ENCODE data around the gene SCAP. TPM values are rescaled to one million over a fixed set of nuclear protein-coding genes. Genes with fewer than 3 reads are reported as not detected.

SCAP gene
- total RNA-seq, 2 experiments from 2014 or later, result 53.6 to 56.5 TPM

GRCh38 chr3:47394140-47394870 lies 81.4 kb downstream of the SCAP start:
- H3K27ac Mint-ChIP-seq, result peak overlapping the region; percentile 44
- no peak for DNase-seq
- no peak overlapping the region for H3K4me3 Mint-ChIP-seq
- H3K9me3 Mint-ChIP-seq, result no peaks in the 10 kb centered on the region
- peaks cover 10% of the 10 kb centered on the region for H3K36me3 Mint-ChIP-seq (ENCODE audit: low read depth)
- no peaks in the 10 kb centered on the region for H3K27me3 Mint-ChIP-seq
- CTCF ChIA-PET, result interaction anchor here (0.6 to 2.0 kb wide), 6 partner anchors 13 to 126 kb away, joined by 3 to 8 read pairs (median 3); no protein-coding TSS in a partner anchor
- POLR2A ChIA-PET, result interaction anchor here (0.9 to 1.3 kb wide), 2 partner anchors 14 to 15 kb away, joined by 3 to 4 read pairs; partner anchors contain the start of gene PTPN23
- H3K4me1 Mint-ChIP-seq, result peaks cover 15% of the 10 kb centered on the region

GRCh38 chr3:47392933-47393332 lies 82.8 kb downstream of the SCAP start:
- ChIA-PET POLR2A (interaction anchor here (0.8 kb wide), 1 partner anchor 313 kb away, joined by 3 read pairs; no protein-coding TSS in a partner anchor), CTCF (interaction anchor here (1.2 to 2.0 kb wide), 2 partner anchors 14 to 28 kb away, joined by 3 to 8 read pairs; no protein-coding TSS in a partner anchor)
- H3K36me3 Mint-ChIP-seq (ENCODE audit: low read depth), result peaks cover 13% of the 10 kb centered on the region
- H3K27ac Mint-ChIP-seq, result no peak overlapping the region
- no peak overlapping the region for H3K4me3 Mint-ChIP-seq
- no peak for DNase-seq
- no peaks in the 10 kb centered on the region for H3K9me3 Mint-ChIP-seq
- peaks cover 14% of the 10 kb centered on the region for H3K4me1 Mint-ChIP-seq
- no peaks in the 10 kb centered on the region for H3K27me3 Mint-ChIP-seq

- Mint-ChIP-seq H3K27me3 (no peaks in the 10 kb centered on the region), H3K27ac (no peak overlapping the region), H3K4me1 (peaks cover 30% of the 10 kb centered on the region), H3K9me3 (no peaks in the 10 kb centered on the region), H3K4me3 (no peak overlapping the region), H3K36me3 (ENCODE audit: low read depth) (peaks cover 18% of the 10 kb centered on the region)
- ChIA-PET POLR2A (no interaction called here), CTCF (no interaction called here)
- DNase-seq, result no peak
Measured at GRCh38 chr3:47385796-47386195, 89.9 kb downstream of the SCAP start.

- ChIA-PET POLR2A (no interaction called here), CTCF (no interaction called here)
- peaks cover 35% of the 10 kb centered on the region for H3K4me1 Mint-ChIP-seq
- H3K27ac Mint-ChIP-seq, result no peak overlapping the region
- H3K36me3 Mint-ChIP-seq (ENCODE audit: low read depth), result peaks cover 22% of the 10 kb centered on the region
- no peaks in the 10 kb centered on the region for H3K27me3 Mint-ChIP-seq
- no peak for DNase-seq
- H3K4me3 Mint-ChIP-seq, result no peak overlapping the region
- H3K9me3 Mint-ChIP-seq, result no peaks in the 10 kb centered on the region
Measured at GRCh38 chr3:47385007-47385406, 90.7 kb downstream of the SCAP start.

- DNase-seq, result no peak
- peaks cover 22% of the 10 kb centered on the region for H3K36me3 Mint-ChIP-seq (ENCODE audit: low read depth)
- no peak overlapping the region for H3K4me3 Mint-ChIP-seq
- POLR2A ChIA-PET, result no interaction called here
- no peaks in the 10 kb centered on the region for H3K9me3 Mint-ChIP-seq
- H3K4me1 Mint-ChIP-seq, result peaks cover 41% of the 10 kb centered on the region
- CTCF ChIA-PET, result interaction anchor here (1.2 kb wide), 1 partner anchor 37 kb away, joined by 7 read pairs; no protein-coding TSS in a partner anchor
- no peaks in the 10 kb centered on the region for H3K27me3 Mint-ChIP-seq
- no peak overlapping the region for H3K27ac Mint-ChIP-seq
Measured at GRCh38 chr3:47384425-47384824, 91.3 kb downstream of the SCAP start.

GRCh38 chr3:47381317-47382157 lies 94.2 kb downstream of the SCAP start:
- Mint-ChIP-seq H3K27me3 (no peaks in the 10 kb centered on the region), H3K36me3 (ENCODE audit: low read depth) (peaks cover 21% of the 10 kb centered on the region), H3K4me1 (peaks cover 54% of the 10 kb centered on the region), H3K27ac (peak overlapping the region; percentile 98), H3K4me3 (peak overlapping the region; percentile 99), H3K9me3 (no peaks in the 10 kb centered on the region)
- CTCF ChIA-PET, result interaction anchor here (0.8 to 1.2 kb wide), 3 partner anchors 11 to 752 kb away, joined by 3 to 4 read pairs (median 3); no protein-coding TSS in a partner anchor
- peak; percentile 84 for DNase-seq
- POLR2A ChIA-PET, result interaction anchor here (0.8 to 1.9 kb wide), 14 partner anchors 11 to 1712 kb away, joined by 3 to 16 read pairs (median 5); partner anchors contain the start of genes KIF9, KLHL18, QRICH1 and SETD2

GRCh38 chr3:47380601-47381316 lies 95.0 kb downstream of the SCAP start, which contains the start of gene PTPN23:
TSS of gene PTPN23 (plus strand) at chr3:47381021. CDS start at chr3:47381097, 76 bp downstream.
- Mint-ChIP-seq H3K9me3 (no peaks in the 10 kb centered on the region), H3K4me3 (peak within 1 kb of the TSS; percentile 99), H3K36me3 (ENCODE audit: low read depth) (peaks cover 17% of the 10 kb centered on the region), H3K27ac (peak within 1 kb of the TSS; percentile 98), H3K27me3 (no peaks in the 10 kb centered on the region), H3K4me1 (peaks cover 52% of the 10 kb centered on the region)
- CTCF ChIA-PET, result interaction anchor here (0.7 to 1.3 kb wide), 9 partner anchors 11 to 751 kb away, joined by 3 to 6 read pairs (median 3); partner anchors contain the start of genes NBEAL2 and SETD2
- POLR2A ChIA-PET, result interaction anchor here (0.7 to 1.9 kb wide), 23 partner anchors 8 to 1713 kb away, joined by 3 to 16 read pairs (median 5); partner anchors contain the start of genes CCDC12, KIF9, KLHL18 and QRICH1
- peak; percentile 99 for DNase-seq

GRCh38 chr3:47380026-47380600 lies 95.6 kb downstream of the SCAP start:
- H3K9me3 Mint-ChIP-seq, result no peaks in the 10 kb centered on the region
- peaks cover 50% of the 10 kb centered on the region for H3K4me1 Mint-ChIP-seq
- H3K4me3 Mint-ChIP-seq, result peak overlapping the region; percentile 99
- CTCF ChIA-PET, result interaction anchor here (0.7 to 1.3 kb wide), 9 partner anchors 10 to 750 kb away, joined by 3 to 6 read pairs (median 3); partner anchors contain the start of genes NBEAL2 and SETD2
- DNase-seq, result no peak
- POLR2A ChIA-PET, result interaction anchor here (0.7 to 1.9 kb wide), 24 partner anchors 9 to 1714 kb away, joined by 3 to 16 read pairs (median 5); partner anchors contain the start of genes CCDC12, KIF9, KLHL18 and QRICH1
- H3K27me3 Mint-ChIP-seq, result no peaks in the 10 kb centered on the region
- peaks cover 14% of the 10 kb centered on the region for H3K36me3 Mint-ChIP-seq (ENCODE audit: low read depth)
- peak overlapping the region; percentile 98 for H3K27ac Mint-ChIP-seq

- peaks cover 14% of the 10 kb centered on the region for H3K36me3 Mint-ChIP-seq (ENCODE audit: low read depth)
- peak overlapping the region; percentile 99 for H3K4me3 Mint-ChIP-seq
- peaks cover 49% of the 10 kb centered on the region for H3K4me1 Mint-ChIP-seq
- ChIA-PET CTCF (interaction anchor here (1.3 kb wide), 1 partner anchor 14 kb away, joined by 3 read pairs; no protein-coding TSS in a partner anchor), POLR2A (interaction anchor here (0.7 to 1.5 kb wide), 3 partner anchors 17 to 445 kb away, joined by 3 to 8 read pairs (median 3); no protein-coding TSS in a partner anchor)
- no peaks in the 10 kb centered on the region for H3K9me3 Mint-ChIP-seq
- DNase-seq, result no peak
- H3K27ac Mint-ChIP-seq, result peak overlapping the region; percentile 98
- H3K27me3 Mint-ChIP-seq, result no peaks in the 10 kb centered on the region
Measured at GRCh38 chr3:47379411-47379899, 96.3 kb downstream of the SCAP start.

- ChIA-PET CTCF (interaction anchor here (0.7 kb wide), 1 partner anchor 9 kb away, joined by 3 read pairs; no protein-coding TSS in a partner anchor), POLR2A (interaction anchor here (0.7 to 1.0 kb wide), 3 partner anchors 17 to 446 kb away, joined by 3 to 4 read pairs (median 3); partner anchors contain the start of gene SETD2)
- Mint-ChIP-seq H3K27ac (no peak overlapping the region), H3K36me3 (ENCODE audit: low read depth) (peaks cover 14% of the 10 kb centered on the region), H3K9me3 (no peaks in the 10 kb centered on the region), H3K4me3 (peak overlapping the region; percentile 35), H3K4me1 (peaks cover 47% of the 10 kb centered on the region), H3K27me3 (no peaks in the 10 kb centered on the region)
- no peak for DNase-seq
Measured at GRCh38 chr3:47378869-47379268, 96.9 kb downstream of the SCAP start.

GRCh38 chr3:47377186-47377585 lies 98.6 kb downstream of the SCAP start:
- Mint-ChIP-seq H3K9me3 (no peaks in the 10 kb centered on the region), H3K4me1 (peaks cover 33% of the 10 kb centered on the region), H3K27me3 (peaks cover 6% of the 10 kb centered on the region), H3K4me3 (no peak overlapping the region), H3K36me3 (ENCODE audit: low read depth) (peaks cover 7% of the 10 kb centered on the region), H3K27ac (no peak overlapping the region)
- ChIA-PET CTCF (no interaction called here), POLR2A (no interaction called here)
- DNase-seq, result no peak

All from activated CD4-positive, alpha-beta memory T cell treated with anti-CD3 and anti-CD28 coated beads, Interleukin-2, amount 10 ng/mL, durations not matched to agents 7 days and 5 days (primary cell).